ENCODE results near the gene RFX7.

Gene RFX7

DNA sequence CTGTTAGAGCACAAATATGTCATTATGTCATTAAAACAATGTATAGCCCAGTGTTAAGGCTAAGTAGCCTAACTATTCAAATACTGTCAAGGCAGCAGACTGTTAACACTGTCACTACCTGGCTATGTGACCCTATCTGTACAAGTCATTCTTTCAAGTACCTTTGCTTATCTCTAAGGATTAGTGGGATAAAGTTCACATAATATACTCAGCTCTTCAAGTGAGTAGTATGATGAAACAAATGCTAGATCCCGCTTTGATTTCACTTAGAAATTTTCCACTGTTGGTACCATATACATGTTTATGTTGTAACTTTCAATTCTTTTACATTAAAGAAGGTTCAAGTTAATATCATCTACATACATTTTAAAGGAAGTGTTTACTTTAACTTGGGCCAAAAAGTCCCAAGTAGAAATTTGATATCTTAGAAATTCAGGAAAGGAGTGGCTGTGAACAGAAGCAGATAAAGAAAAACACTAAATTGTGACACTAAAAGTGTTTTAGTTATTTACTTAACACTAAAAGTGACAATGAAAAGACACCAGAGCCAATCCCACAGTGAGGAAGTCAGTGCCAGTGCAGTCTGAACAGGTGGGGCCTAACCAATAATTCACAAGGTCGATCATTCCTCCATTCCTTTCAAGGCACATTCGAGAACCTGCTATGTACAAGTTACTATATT lies 4.8 kb upstream of the RFX7 start:
- Mint-ChIP-seq H3K4me3 (no peak overlapping the region), H3K27ac (no peak overlapping the region), H3K9me3 (no peaks in the 10 kb centered on the region), H3K27me3 (peaks cover 8% of the 10 kb centered on the region), H3K4me1 (peaks cover 21% of the 10 kb centered on the region)
- no peak for DNase-seq
- ATAC-seq = no peak

DNA sequence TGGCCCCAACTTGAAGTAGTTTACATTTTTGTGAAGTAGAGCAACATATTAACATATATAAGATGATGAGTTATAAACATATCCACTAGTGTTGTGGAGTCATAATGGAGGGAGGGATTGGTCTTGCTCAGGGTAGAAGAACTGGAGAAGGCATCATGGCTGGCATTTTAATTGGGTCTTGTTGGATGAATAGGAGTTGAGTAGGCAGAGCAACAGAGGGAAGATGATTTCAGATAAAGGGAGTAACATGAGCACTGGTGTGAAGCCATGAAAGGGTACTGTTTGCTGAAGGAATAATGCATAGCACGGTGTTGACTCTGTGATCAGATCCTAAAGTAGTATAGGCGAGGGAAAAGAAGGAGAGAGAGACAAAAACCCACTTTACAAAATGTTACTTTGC lies 3.6 kb upstream of the RFX7 start:
- Mint-ChIP-seq H3K9me3 (no peaks in the 10 kb centered on the region), H3K27me3 (no peaks in the 10 kb centered on the region), H3K4me3 (no peak overlapping the region), H3K4me1 (peaks cover 21% of the 10 kb centered on the region), H3K27ac (no peak overlapping the region)
- ATAC-seq = no peak
- no peak for DNase-seq

DNA sequence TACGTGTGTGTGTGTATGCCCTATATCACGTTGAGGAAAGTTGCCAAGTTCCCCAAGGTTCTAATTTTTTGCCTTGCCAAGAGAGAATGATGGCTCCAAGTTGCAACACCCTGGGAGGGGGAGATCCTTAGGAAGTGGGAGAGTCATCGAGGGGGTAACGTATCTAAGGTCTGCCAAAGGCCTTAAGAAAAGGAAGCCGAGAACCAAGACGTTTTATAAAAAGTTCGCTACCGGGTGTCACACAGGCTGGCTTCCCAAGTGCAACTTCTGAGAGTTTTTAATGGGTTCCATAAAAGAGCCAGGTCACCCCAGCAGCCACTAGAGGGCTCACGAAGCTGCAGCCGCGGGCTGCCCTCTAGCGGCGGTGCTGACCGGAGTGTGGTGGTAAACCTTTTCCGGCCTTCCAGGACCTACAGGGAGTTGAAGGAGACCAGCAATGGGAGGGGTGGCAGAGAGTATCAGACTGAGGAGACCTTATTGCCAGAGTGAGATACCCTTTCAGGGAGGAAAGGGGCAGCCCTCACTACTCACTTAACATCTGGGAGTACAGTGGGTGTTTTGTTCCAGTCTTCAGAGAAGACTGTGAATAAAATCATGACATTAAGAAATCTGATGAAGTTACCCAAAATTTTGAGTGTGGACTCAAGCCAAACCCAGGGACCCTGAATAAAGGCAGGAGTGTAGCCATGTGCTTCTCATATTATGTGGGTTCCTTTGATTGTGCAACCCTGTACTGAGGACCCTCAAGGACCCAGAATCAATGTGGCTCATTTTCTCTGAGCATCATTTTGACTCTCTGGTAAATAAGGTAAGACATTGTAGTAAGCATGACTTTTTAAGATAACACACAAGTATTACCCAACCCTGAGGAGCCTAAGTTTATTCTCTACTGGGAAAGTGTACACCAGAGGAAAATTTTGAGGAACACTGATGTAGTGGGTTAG lies 2.5 kb upstream of the RFX7 start:
- DNase-seq = peak; percentile 84 to 89
- ATAC-seq = peak; percentile 77
- Mint-ChIP-seq H3K27ac (peak overlapping the region; percentile 94 to 98), H3K4me3 (peak overlapping the region; percentile 84 to 92), H3K27me3 (no peaks in the 10 kb centered on the region), H3K9me3 (no peaks in the 10 kb centered on the region), H3K4me1 (peaks cover 21% of the 10 kb centered on the region)

DNA sequence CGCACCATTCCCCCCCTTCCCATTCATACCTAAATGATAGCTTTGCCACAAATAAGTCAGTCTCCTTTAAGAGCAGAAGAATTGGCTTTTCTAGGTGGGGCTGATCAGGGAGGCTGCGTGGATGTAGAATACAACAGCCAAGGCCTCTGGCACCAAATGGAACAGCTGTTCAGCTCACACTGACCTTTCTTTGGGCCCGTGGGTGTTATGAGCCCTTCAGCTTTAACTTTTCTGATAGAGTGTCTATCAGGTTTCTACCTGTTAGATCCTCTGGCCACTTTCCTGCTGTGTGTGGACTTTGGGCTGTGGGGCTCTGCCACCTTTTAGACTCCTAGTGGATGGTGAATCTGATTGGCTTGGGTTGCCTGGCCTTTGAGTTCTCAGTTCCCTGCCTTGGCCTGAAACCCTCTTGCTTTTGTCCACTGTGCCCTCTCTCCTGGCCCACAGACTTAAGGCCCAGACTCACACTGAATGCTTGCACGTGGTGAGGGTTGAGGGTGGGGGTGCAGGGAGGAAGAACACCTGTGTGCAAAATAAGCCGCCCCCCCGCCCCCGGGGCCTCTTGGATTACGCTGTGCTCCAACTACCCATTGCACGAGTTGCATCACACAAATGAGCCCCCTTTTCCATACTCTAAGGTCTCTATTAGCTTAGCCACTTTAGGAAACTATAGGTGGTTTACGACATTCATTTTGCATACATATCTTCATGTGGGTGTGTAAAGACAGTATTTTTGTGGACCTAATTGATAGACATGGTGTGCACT lies 1.3 kb upstream of the RFX7 start:
- Mint-ChIP-seq H3K4me3 (peak overlapping the region; percentile 84 to 92), H3K9me3 (no peaks in the 10 kb centered on the region), H3K27ac (peak overlapping the region; percentile 94 to 98), H3K4me1 (peaks cover 27% of the 10 kb centered on the region), H3K27me3 (no peaks in the 10 kb centered on the region)
- peak; percentile 34 for ATAC-seq
- DNase-seq = peak; percentile 51 to 69

DNA sequence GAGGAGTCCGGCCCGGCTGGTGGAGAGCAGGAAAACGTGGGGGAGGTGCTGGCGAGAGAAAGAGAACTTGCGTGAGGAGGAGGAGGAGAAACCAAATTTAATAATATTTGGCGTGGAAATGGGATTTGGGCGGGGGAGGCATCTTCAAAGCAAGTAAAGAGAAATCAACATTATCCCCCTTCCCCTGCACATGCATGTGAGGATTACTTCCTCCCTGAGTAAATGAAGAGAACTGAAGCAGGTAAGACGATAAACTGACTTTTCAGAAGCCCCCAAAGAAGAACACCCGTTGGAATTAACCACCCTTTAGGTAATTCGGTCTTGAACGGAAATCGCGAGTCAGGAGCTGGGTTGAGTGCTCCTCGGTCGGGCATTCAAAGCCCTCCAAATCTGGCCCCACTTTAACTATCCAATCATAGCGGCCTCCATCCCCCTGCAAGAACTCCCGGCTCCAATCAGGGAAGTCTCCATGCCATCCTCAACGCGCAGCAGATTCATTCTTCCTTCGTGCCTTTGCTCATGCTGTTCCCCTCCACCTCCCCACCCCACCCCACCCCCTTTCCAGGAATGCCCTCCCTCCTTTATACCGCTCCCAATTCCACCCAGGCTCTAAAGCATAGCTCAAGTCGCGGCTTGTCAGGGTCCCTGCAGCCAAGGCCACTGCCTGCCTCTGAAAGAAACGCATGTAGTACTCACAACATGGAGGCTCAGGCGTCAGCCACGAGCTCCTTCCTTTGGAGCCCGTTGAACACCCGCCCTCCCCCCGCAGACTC lies 545 bp upstream of the RFX7 start:
- H3K27me3 Mint-ChIP-seq = no peaks in the 10 kb centered on the region
- H3K4me1 Mint-ChIP-seq = peaks cover 27% of the 10 kb centered on the region
- no peaks in the 10 kb centered on the region for H3K9me3 Mint-ChIP-seq
- DNase-seq (peak; percentile 15 to 40), ATAC-seq (peak; percentile 16)
- peak overlapping the region; percentile 94 to 98 for H3K27ac Mint-ChIP-seq
- peak overlapping the region; percentile 84 to 92 for H3K4me3 Mint-ChIP-seq

DNA sequence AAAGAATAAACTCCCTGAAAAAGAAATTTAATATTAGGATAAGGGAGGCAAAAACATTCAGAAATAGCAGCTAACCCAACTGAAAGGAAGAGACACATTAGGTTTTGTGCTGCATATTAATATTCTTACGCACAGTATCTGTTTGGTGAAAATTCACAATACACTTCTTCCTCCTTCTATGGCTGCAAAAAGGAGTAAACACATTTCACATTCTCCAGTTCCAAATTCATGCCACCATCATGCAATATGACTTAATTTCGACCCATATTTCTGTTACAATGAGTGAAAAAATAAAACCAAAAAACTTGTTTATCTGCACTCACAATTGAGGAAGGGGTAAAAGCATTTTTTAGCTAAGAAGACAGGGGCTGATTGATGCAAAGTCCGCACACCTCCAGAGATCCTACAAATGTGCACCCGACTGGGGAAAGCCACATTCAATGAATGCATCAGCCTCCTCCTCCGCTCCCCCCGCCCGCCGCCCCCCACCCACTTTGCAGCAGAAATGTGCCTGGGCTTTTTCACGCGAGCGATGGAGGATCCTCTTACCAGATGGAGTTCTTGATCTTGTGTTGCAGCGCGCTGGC lies 1.0 kb downstream of the RFX7 start:
- H3K4me1 Mint-ChIP-seq = peaks cover 31% of the 10 kb centered on the region
- ATAC-seq = no peak
- H3K27ac Mint-ChIP-seq = peak overlapping the region; percentile 73 to 83
- DNase-seq = no peak
- H3K27me3 Mint-ChIP-seq = no peaks in the 10 kb centered on the region
- no peaks in the 10 kb centered on the region for H3K9me3 Mint-ChIP-seq
- H3K4me3 Mint-ChIP-seq = peak overlapping the region; percentile 90 to 92

DNA sequence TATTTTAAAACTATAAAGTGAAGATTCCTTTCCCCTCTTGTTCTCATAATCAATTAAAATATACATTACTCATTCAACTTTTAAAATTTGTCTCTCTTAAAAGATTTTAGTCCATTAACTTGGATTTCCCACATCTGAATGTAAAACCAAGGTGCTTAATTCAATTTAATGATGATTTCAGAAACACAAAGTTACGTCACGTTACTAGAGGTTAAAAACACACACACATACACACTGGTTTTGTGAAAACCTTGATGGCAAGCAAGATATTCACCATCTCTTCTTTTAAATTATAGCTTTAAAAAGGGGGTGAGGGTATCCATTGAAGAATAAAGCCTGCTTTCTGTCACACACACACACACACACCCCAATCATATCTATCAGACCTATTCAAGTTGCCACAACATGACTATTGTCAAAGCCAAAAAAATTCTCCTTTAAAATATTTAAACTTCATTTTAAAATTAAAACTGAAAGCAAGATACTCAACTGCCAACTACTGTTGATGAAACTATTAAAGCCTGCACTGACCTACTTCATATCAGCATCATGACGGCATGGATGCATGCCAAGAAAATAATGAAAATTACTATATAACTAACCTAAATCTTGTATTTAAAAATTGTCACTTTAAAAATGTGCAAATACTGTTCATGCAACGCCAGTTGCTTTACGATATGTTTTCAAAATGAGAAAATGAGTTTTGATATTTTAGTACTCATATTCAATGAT lies 2.1 kb downstream of the RFX7 start:
- ATAC-seq (no peak), DNase-seq (no peak)
- Mint-ChIP-seq H3K4me3 (peak overlapping the region; percentile 73 to 90), H3K27ac (peak overlapping the region in 1 of 2 donors; percentile 78), H3K27me3 (no peaks in the 10 kb centered on the region), H3K4me1 (peaks cover 43% of the 10 kb centered on the region), H3K9me3 (no peaks in the 10 kb centered on the region)

DNA sequence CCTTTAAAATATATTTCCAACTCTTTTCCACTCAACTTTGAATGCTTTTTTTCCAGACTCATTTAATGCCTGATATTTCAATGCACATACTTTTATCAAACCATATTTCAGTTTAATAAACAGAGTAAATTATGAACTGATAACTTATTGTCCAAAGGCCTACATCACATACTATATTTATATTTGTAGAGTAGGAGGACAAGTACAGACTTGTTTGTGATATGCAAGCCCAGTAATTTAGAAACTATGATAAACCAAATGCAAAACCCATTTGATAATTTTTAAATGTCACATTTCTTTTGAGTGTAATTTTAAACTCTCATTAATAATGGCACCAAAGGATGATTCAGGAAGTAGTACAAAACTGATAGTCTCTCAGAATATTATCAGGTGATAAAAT lies 3.3 kb downstream of the RFX7 start:
- DNase-seq = no peak
- Mint-ChIP-seq H3K4me1 (peaks cover 38% of the 10 kb centered on the region), H3K27me3 (no peaks in the 10 kb centered on the region), H3K9me3 (no peaks in the 10 kb centered on the region), H3K27ac (peak overlapping the region; percentile 42 to 88), H3K4me3 (peak overlapping the region in 1 of 2 donors; percentile 29)
- ATAC-seq = no peak

DNA sequence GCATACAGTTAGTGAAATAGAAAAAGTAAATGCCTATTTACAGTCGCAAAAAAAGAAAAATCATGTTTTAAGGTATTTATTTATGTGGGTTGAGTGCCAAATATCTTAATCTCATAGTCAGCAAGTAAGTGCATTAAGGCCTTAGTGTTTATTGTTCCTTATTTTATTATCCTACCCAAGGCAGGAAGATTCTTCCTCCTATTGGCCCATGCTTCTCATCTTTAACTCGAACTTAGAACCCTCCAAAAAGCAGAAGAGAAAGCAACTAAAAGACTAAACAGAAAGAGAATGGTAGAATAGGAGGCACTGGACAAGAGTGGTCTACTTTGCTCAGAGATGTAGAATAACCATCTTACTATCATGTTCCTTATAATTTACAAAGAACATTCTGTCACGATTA lies 7.5 kb downstream of the RFX7 start:
- Mint-ChIP-seq H3K4me1 (peaks cover 40% of the 10 kb centered on the region), H3K27ac (no peak overlapping the region), H3K27me3 (no peaks in the 10 kb centered on the region), H3K4me3 (no peak overlapping the region), H3K9me3 (peaks cover 19 to 29% of the 10 kb centered on the region in 2 donors)
- DNase-seq (no peak), ATAC-seq (no peak)

DNA sequence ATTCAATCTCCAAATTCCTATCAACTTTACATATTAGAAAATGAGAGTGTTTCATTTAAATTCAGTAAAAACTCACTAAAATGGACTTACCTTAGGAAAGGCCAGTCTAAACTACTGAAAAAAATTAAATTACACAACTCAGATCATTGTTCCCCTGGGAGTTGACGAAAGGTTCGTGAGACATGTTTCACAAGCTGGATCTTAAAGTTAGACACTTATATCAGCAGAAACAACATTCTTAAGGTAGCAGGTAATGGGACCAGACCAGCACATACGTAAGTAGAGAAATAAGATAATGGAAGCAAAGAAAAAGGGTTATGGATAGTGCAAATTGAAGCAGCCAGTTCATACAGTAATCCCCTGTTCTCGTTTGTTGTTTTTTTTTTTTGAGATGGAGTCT lies 8.9 kb downstream of the RFX7 start:
- Mint-ChIP-seq H3K4me3 (no peak overlapping the region), H3K27me3 (no peaks in the 10 kb centered on the region), H3K9me3 (peaks cover 29 to 43% of the 10 kb centered on the region in 2 donors), H3K27ac (no peak overlapping the region), H3K4me1 (peaks cover 35% of the 10 kb centered on the region)
- ATAC-seq = no peak
- DNase-seq = no peak

DNA sequence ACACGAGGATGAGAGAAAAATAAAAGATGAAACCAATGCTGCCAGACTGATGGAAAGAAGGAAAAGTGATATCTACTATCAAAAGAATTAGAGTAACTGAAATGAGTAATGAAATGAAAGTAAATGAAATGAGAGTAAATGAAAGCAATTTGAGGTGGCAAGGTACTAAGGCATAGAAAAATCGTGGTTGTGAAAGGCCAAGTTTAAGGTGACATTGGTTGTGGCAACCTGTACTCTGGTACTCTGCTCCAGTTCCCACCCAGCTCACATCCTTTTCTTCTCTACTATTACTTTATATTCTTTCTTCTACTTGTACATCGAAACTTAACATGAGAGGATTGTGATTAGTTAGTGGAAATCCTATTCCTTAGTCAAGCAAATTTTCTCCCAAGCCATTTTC lies 10.1 kb downstream of the RFX7 start:
- H3K4me1 Mint-ChIP-seq = peaks cover 35% of the 10 kb centered on the region
- H3K4me3 Mint-ChIP-seq = no peak overlapping the region

DNA sequence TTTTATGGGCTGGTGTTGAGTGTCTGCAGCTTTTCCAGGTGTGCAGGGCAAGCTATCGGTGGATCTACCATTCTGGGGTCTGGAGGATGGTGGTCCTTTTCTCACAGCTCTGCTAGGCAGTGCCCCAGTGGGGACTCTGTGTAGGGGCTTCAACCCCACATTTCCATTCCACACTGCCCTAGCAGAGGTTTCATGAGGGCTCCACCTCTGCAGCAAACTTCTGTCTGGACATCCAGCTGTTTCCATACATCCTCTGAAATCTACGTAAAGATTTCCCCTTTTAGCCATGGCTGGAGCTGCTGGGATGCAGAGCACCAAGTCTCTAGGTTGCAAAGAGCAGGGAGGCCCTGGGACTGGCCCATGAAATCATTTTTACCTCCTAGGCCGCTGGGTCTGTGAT lies 11.6 kb downstream of the RFX7 start:
- Mint-ChIP-seq H3K27me3 (no peaks in the 10 kb centered on the region), H3K4me3 (no peak overlapping the region), H3K9me3 (peaks cover 41 to 59% of the 10 kb centered on the region in 2 donors), H3K27ac (peak overlapping the region in 1 of 2 donors; percentile 27), H3K4me1 (peaks cover 37% of the 10 kb centered on the region)
- ATAC-seq (no peak), DNase-seq (no peak)

More for the DNA sequence above, 10.1 kb downstream of the RFX7 start:
- no peak overlapping the region for H3K27ac Mint-ChIP-seq
- no peak for DNase-seq
- peak; percentile 65 for ATAC-seq
- H3K27me3 Mint-ChIP-seq = no peaks in the 10 kb centered on the region
- H3K9me3 Mint-ChIP-seq = peaks cover 31 to 46% of the 10 kb centered on the region in 2 donors

DNA sequence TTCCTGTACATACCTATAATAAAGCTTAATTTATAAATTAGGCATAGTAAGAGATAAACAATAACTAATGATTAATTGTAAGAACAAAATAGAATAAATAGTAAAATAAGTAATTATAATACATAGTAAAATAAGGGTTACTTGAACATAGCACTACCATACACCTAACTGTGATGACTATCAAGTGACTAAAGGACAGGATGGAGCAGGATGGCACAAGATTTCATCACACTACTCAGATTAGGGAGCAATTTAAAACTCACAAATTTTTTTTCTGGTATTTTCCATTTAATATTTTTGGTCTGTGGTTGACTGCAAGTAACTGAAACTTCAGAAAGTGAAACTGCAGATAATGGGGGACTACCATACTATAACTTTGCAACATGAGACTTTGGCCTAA lies 14.8 kb downstream of the RFX7 start:
- no peak for DNase-seq
- peak; percentile 72 for ATAC-seq
- no peak overlapping the region for H3K27ac Mint-ChIP-seq
- H3K4me3 Mint-ChIP-seq = no peak overlapping the region
- peaks cover 27% of the 10 kb centered on the region for H3K4me1 Mint-ChIP-seq
- peaks cover 45 to 69% of the 10 kb centered on the region in 2 donors for H3K9me3 Mint-ChIP-seq
- no peaks in the 10 kb centered on the region for H3K27me3 Mint-ChIP-seq

DNA sequence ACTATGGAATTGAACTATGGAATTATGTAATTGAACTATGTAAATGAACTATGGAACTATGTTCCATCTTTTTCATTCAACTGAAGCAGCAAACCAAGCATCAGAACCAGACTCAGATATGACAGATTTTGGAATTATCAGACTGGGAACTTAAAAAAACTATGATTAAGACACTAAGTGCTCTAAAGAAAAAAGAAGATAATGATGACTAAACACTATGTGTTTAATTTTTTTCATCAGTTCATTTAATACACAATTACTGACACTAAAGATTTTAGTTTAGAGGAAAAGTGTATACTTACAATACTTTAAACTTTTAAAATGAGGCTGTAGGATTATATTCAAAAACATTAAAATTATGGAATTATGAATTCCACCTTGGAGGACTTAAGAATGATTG lies 15.3 kb downstream of the RFX7 start:
- DNase-seq = no peak
- Mint-ChIP-seq H3K4me3 (no peak overlapping the region), H3K9me3 (peaks cover 43 to 64% of the 10 kb centered on the region in 2 donors), H3K27me3 (no peaks in the 10 kb centered on the region), H3K4me1 (peaks cover 22% of the 10 kb centered on the region), H3K27ac (no peak overlapping the region)
- no peak for ATAC-seq

All from stimulated activated naive CD8-positive, alpha-beta T cell treated with anti-CD3 and anti-CD28 coated beads, Interleukin-15, amount 100 ng/mL, for 72 hours (primary cell).